Liver (tissue), 9 donors: ENCODE data around the gene RTN4. TPM values are rescaled to one million over a fixed set of nuclear protein-coding genes. Genes with fewer than 3 reads are reported as not detected.

Experiments
- DNase-seq: peaks from one replicate; pipeline ENCODE4 v3.0.0-alpha.2; 2017; ENCODE audit warnings: low spot score
- H3K27ac ChIP-seq, 2 donors: one replicate each; pipeline ENCODE4 v1.7.0; 2013; ENCODE audit warnings: inconsistent platforms in 2 of 2, low read length in 2 of 2, control low read depth in 1 of 2, low read depth in 1 of 2, mild to moderate bottlenecking in 1 of 2
- H3K27me3 ChIP-seq, 4 donors: one replicate each; pipeline versions ENCODE4 v1.6.1 to v1.7.0; 2013; ENCODE audit warnings: low read length in 3 of 4, inconsistent platforms in 1 of 4, mild to moderate bottlenecking in 1 of 4, moderate library complexity in 1 of 4; ENCODE audit not compliant: control insufficient read depth in 4 of 4, insufficient read depth in 4 of 4
- H3K36me3 ChIP-seq, 4 donors: one replicate each; pipeline versions ENCODE4 v1.6.1 to v1.7.0; 2013; ENCODE audit warnings: low read length in 3 of 4, mild to moderate bottlenecking in 3 of 4, low read depth in 1 of 4, moderate library complexity in 1 of 4; ENCODE audit not compliant: control insufficient read depth in 4 of 4, insufficient read depth in 3 of 4
- H3K4me1 ChIP-seq, 4 donors: one replicate each; pipeline versions ENCODE4 v1.6.1 to v1.7.0; 2013; ENCODE audit warnings: low read length in 3 of 4, mild to moderate bottlenecking in 3 of 4, moderate library complexity in 1 of 4; ENCODE audit not compliant: control insufficient read depth in 4 of 4, insufficient read depth in 4 of 4
- H3K4me3 ChIP-seq, 3 donors: one replicate each; pipeline versions ENCODE4 v1.6.1 to v1.7.0; 2013; ENCODE audit warnings: low read length in 3 of 3, control low read depth in 1 of 3, low read depth in 1 of 3, mild to moderate bottlenecking in 1 of 3
- H3K9ac ChIP-seq, 2 donors: one replicate each; pipeline ENCODE4 v1.7.0; 2013; ENCODE audit warnings: low read length in 2 of 2, mild to moderate bottlenecking in 2 of 2, moderate library complexity in 2 of 2, control low read depth in 1 of 2, low read depth in 1 of 2
- H3K9me3 ChIP-seq, 4 donors: one replicate each; pipeline versions ENCODE4 v1.6.1 to v1.7.0; 2013; ENCODE audit warnings: low read length in 3 of 4; ENCODE audit not compliant: control insufficient read depth in 4 of 4
- CTCF ChIP-seq: fragments of 150-350 bp; IDR thresholded peaks from 2 replicates; pipeline ENCODE4 v1.5.1; 2017; ENCODE audit warnings: improper control_type of control experiment, low read depth, low read length; ENCODE audit not compliant: missing input control
- EGR1 ChIP-seq, 2 donors: IDR thresholded peaks; 2 replicates each; pipeline ENCODE4 v1.6.1; 2016 to 2018; ENCODE audit warnings: antibody characterized with exemption in 2 of 2, low read depth in 2 of 2
- FOXA1 ChIP-seq: IDR thresholded peaks from 2 replicates; pipeline ENCODE4 v1.6.1; 2016; ENCODE audit warnings: antibody characterized with exemption
- FOXA2 ChIP-seq: IDR thresholded peaks from 2 replicates; pipeline ENCODE4 v1.6.1; 2016; ENCODE audit warnings: antibody characterized with exemption
- GABPA ChIP-seq, 2 donors: IDR thresholded peaks in 1 of 2; conservative IDR thresholded peaks in 1 of 2; 2 replicates each; pipeline ENCODE4 v1.6.1; 2016; ENCODE audit warnings: antibody characterized with exemption in 2 of 2, mild to moderate bottlenecking in 1 of 2, moderate library complexity in 1 of 2
- HNF4A ChIP-seq, 2 donors: conservative IDR thresholded peaks; 2 replicates each; pipeline ENCODE4 v1.6.1; 2016; ENCODE audit warnings: antibody characterized with exemption in 2 of 2, mild to moderate bottlenecking in 2 of 2
- HNF4G ChIP-seq: IDR thresholded peaks from 2 replicates; pipeline ENCODE4 v1.6.1; 2016; ENCODE audit warnings: antibody characterized with exemption
- JUND ChIP-seq, 2 donors: IDR thresholded peaks; 2 replicates each; pipeline ENCODE4 v1.6.1; 2016; ENCODE audit warnings: antibody characterized with exemption in 2 of 2
- RAD21 ChIP-seq, 2 donors: IDR thresholded peaks; 2 replicates each; pipeline ENCODE4 v1.6.1; 2016; ENCODE audit warnings: antibody characterized with exemption in 2 of 2, mild to moderate bottlenecking in 2 of 2
- RXRA ChIP-seq, 2 donors: IDR thresholded peaks; 2 replicates each; pipeline ENCODE4 v1.6.1; 2017 to 2018; ENCODE audit warnings: antibody characterized with exemption in 2 of 2, mild to moderate bottlenecking in 1 of 2
- SP1 ChIP-seq: IDR thresholded peaks from 2 replicates; pipeline ENCODE4 v1.6.1; 2018; ENCODE audit warnings: antibody characterized with exemption, mild to moderate bottlenecking
- TAF1 ChIP-seq: conservative IDR thresholded peaks from 2 replicates; pipeline ENCODE4 v1.6.1; 2016; ENCODE audit warnings: antibody characterized with exemption, mild to moderate bottlenecking
- YY1 ChIP-seq: IDR thresholded peaks from 2 replicates; pipeline ENCODE4 v1.6.1; 2016; ENCODE audit warnings: antibody characterized with exemption, mild to moderate bottlenecking
- WGBS: extraction: QIAGEN DNeasy Blood & Tissue Kit; methylation state at CpG from one replicate; pipeline ENCODE4 v1.1.7; 2013; 5-methylcytosine and 5-hydroxymethylcytosine counted together
- polyA plus RNA-seq, 2 donors: library from polyadenylated mRNA; stranded (reverse) in 1 of 2; unstranded in 1 of 2; fragments of 200-250 nt in 1 of 2; fragments of >200 nt in 1 of 2; fragmentation: Nextera tagmentation in 1 of 2; extraction: Ambion mirVana in 1 of 2; gene quantifications; one replicate each; pipeline versions ENCODE4 v1.2.1 to v1.2.3, GENCODE V29; 2013 to 2015
- total RNA-seq, 2 donors: library from RNA; depleted of rRNA; stranded (reverse); fragments of >200 nt; gene quantifications; one replicate each; pipeline ENCODE4 v1.2.3, GENCODE V29; 2014
- TF ChIP-seq, protein P1 (sequence below): IDR thresholded peaks from 2 replicates; pipeline ENCODE4 v1.6.1; 2016; ENCODE audit warnings: antibody characterized with exemption, mild to moderate bottlenecking
- TF ChIP-seq, protein P2 (sequence below): IDR thresholded peaks from 2 replicates; pipeline ENCODE4 v1.6.1; 2016; ENCODE audit warnings: antibody characterized with exemption
- TF ChIP-seq, protein P3 (sequence below): IDR thresholded peaks from 2 replicates; pipeline ENCODE4 v1.6.1; 2016; ENCODE audit warnings: antibody characterized with exemption
- TF ChIP-seq, protein P4 (sequence below): IDR thresholded peaks from 2 replicates; pipeline ENCODE4 v1.6.1; 2016; ENCODE audit warnings: antibody characterized with exemption
- donor health status: healthy.
- donor health status: healthy.
- donor health status: healthy.
- donor health status: healthy.
- donor health status: healthy.

Gene RTN4
- total and polyA plus RNA-seq, 4 donors = 73.5 to 348 (median 151) TPM

- Histone ChIP-seq H3K4me3 (no peak overlapping the region), H3K9ac (no peak overlapping the region), H3K36me3 (peaks cover 0 to 16% (median 5%) of the 10 kb centered on the region in 4 donors), H3K27ac (no peak overlapping the region), H3K4me1 (peaks cover 0 to 13% (median 1%) of the 10 kb centered on the region in 4 donors), H3K27me3 (no peaks in the 10 kb centered on the region), H3K9me3 (no peaks in the 10 kb centered on the region)
- TF ChIP-seq GABPA (IDR thresholded peaks at IDR 0.05 in 1 of 2, conservative IDR thresholded peaks at IDR 0.05 in 1 of 2) (no peak), FOXA1 (no peak), RAD21 (IDR thresholded peaks at IDR 0.05) (no peak)
- TF ChIP-seq, protein P1, sequence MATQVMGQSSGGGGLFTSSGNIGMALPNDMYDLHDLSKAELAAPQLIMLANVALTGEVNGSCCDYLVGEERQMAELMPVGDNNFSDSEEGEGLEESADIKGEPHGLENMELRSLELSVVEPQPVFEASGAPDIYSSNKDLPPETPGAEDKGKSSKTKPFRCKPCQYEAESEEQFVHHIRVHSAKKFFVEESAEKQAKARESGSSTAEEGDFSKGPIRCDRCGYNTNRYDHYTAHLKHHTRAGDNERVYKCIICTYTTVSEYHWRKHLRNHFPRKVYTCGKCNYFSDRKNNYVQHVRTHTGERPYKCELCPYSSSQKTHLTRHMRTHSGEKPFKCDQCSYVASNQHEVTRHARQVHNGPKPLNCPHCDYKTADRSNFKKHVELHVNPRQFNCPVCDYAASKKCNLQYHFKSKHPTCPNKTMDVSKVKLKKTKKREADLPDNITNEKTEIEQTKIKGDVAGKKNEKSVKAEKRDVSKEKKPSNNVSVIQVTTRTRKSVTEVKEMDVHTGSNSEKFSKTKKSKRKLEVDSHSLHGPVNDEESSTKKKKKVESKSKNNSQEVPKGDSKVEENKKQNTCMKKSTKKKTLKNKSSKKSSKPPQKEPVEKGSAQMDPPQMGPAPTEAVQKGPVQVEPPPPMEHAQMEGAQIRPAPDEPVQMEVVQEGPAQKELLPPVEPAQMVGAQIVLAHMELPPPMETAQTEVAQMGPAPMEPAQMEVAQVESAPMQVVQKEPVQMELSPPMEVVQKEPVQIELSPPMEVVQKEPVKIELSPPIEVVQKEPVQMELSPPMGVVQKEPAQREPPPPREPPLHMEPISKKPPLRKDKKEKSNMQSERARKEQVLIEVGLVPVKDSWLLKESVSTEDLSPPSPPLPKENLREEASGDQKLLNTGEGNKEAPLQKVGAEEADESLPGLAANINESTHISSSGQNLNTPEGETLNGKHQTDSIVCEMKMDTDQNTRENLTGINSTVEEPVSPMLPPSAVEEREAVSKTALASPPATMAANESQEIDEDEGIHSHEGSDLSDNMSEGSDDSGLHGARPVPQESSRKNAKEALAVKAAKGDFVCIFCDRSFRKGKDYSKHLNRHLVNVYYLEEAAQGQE = no peak
- no peak for DNase-seq
- WGBS = 91% methylated on average over 3 of the region's 3 CpGs
Observed at GRCh38 chr2:54988612-54989011, 61.6 kb downstream of the RTN4 start.

- WGBS = 75% methylated on average over 3 of the region's 3 CpGs
- peaks cover 0 to 20% (median 3%) of the 10 kb centered on the region in 4 donors for H3K4me1 ChIP-seq
Observed at GRCh38 chr2:54986264-54986663, 64.0 kb downstream of the RTN4 start.

GRCh38 chr2:54984476-54984875 is 65.8 kb downstream of the RTN4 start:
- H3K4me3 ChIP-seq = no peak overlapping the region
- no peaks in the 10 kb centered on the region for H3K27me3 ChIP-seq
- no peak for DNase-seq
- H3K27ac ChIP-seq = no peak overlapping the region
- peaks cover 1 to 28% (median 7%) of the 10 kb centered on the region in 4 donors for H3K36me3 ChIP-seq
- H3K4me1 ChIP-seq = peaks cover 2 to 26% (median 10%) of the 10 kb centered on the region in 4 donors
- no peak overlapping the region for H3K9ac ChIP-seq
- no peaks in the 10 kb centered on the region for H3K9me3 ChIP-seq
- TF ChIP-seq, protein P2, sequence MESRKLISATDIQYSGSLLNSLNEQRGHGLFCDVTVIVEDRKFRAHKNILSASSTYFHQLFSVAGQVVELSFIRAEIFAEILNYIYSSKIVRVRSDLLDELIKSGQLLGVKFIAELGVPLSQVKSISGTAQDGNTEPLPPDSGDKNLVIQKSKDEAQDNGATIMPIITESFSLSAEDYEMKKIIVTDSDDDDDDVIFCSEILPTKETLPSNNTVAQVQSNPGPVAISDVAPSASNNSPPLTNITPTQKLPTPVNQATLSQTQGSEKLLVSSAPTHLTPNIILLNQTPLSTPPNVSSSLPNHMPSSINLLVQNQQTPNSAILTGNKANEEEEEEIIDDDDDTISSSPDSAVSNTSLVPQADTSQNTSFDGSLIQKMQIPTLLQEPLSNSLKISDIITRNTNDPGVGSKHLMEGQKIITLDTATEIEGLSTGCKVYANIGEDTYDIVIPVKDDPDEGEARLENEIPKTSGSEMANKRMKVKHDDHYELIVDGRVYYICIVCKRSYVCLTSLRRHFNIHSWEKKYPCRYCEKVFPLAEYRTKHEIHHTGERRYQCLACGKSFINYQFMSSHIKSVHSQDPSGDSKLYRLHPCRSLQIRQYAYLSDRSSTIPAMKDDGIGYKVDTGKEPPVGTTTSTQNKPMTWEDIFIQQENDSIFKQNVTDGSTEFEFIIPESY = no peak
- TF ChIP-seq TAF1 (no peak), HNF4G (no peak), RAD21 (IDR thresholded peaks at IDR 0.05) (no peak), YY1 (no peak), EGR1 (IDR thresholded peaks at IDR 0.05; ENCODE audit: low read depth in 2 of 2) (no peak), RXRA (IDR thresholded peaks at IDR 0.05) (no peak), GABPA (IDR thresholded peaks at IDR 0.05 in 1 of 2, conservative IDR thresholded peaks at IDR 0.05 in 1 of 2) (no peak), CTCF (no peak), JUND (IDR thresholded peaks at IDR 0.05) (no peak)
- TF ChIP-seq, protein P3, sequence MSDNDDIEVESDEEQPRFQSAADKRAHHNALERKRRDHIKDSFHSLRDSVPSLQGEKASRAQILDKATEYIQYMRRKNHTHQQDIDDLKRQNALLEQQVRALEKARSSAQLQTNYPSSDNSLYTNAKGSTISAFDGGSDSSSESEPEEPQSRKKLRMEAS = no peak
- TF ChIP-seq, protein P4, sequence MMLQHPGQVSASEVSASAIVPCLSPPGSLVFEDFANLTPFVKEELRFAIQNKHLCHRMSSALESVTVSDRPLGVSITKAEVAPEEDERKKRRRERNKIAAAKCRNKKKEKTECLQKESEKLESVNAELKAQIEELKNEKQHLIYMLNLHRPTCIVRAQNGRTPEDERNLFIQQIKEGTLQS = no peak

More at GRCh38 chr2:54986264-54986663, 64.0 kb downstream of the RTN4 start:
- no peaks in the 10 kb centered on the region for H3K27me3 ChIP-seq
- H3K9me3 ChIP-seq = no peaks in the 10 kb centered on the region
- H3K9ac ChIP-seq = no peak overlapping the region
- H3K36me3 ChIP-seq = peaks cover 1 to 27% (median 7%) of the 10 kb centered on the region in 4 donors
- no peak for TF ChIP-seq RAD21 (IDR thresholded peaks at IDR 0.05)
- no peak for TF ChIP-seq HNF4A (conservative IDR thresholded peaks at IDR 0.05)
- TF ChIP-seq HNF4G = no peak
- TF ChIP-seq FOXA2 = no peak
- TF ChIP-seq, protein P3 = no peak
- TF ChIP-seq JUND (IDR thresholded peaks at IDR 0.05) = no peak
- no peak for TF ChIP-seq GABPA (IDR thresholded peaks at IDR 0.05 in 1 of 2, conservative IDR thresholded peaks at IDR 0.05 in 1 of 2)
- TF ChIP-seq RXRA (IDR thresholded peaks at IDR 0.05) = no peak
- no peak for TF ChIP-seq SP1
- no peak overlapping the region for H3K4me3 ChIP-seq
- no peak for DNase-seq
- H3K27ac ChIP-seq = no peak overlapping the region
